CD14-positive monocyte (primary cell): ENCODE measurements around the gene RANBP3. TPM values are rescaled to one million over a fixed set of nuclear protein-coding genes. Genes with fewer than 3 reads are reported as not detected.
A peak's percentile ranks its signal among the peaks of the same experiment; 100 is the strongest.
"Not testable (repeated sequence)": the region's sequence is repeated elsewhere in the genome, so short reads cannot be mapped to it uniquely, and the experiment has no call there.

Experiments
- DNase-seq, 3 donors: peaks; one replicate each; pipeline ENCODE4 v3.0.0-alpha.2; 2011 to 2022
- H2AFZ ChIP-seq: 2 replicates; pipeline ENCODE4 v1.6.0; 2012; ENCODE audit warnings: mild to moderate bottlenecking, low read depth, low read length, inconsistent platforms; ENCODE audit not compliant: insufficient read depth, poor library complexity, severe bottlenecking
- H3K27ac ChIP-seq, 2 donors: 1 replicate in 1 of 2; 2 replicates in 1 of 2; pipeline ENCODE4 v1.5.1; 2012 to 2013; ENCODE audit warnings: low read length in 2 of 2, control low read depth in 1 of 2, inconsistent platforms in 1 of 2, low read depth in 1 of 2, mild to moderate bottlenecking in 1 of 2
- H3K27me3 ChIP-seq, 2 donors: one replicate each; pipeline versions ENCODE4 v1.6.0 to v1.6.1; 2011 to 2013; ENCODE audit warnings: low read length in 2 of 2; ENCODE audit not compliant: control insufficient read depth in 2 of 2, insufficient read depth in 2 of 2
- H3K36me3 ChIP-seq, 2 donors: replicated peaks in 1 of 2; 1 replicate in 1 of 2; 2 replicates in 1 of 2; pipeline versions ENCODE4 v1.5.1 to v1.6.1; 2012 to 2013; ENCODE audit warnings: low read length in 2 of 2, control low read depth in 1 of 2, inconsistent platforms in 1 of 2, mild to moderate bottlenecking in 1 of 2; ENCODE audit not compliant: insufficient read depth in 2 of 2, control insufficient read depth in 1 of 2
- H3K4me1 ChIP-seq, 2 donors: 1 replicate in 1 of 2; 2 replicates in 1 of 2; pipeline versions ENCODE4 v1.5.1 to v1.6.1; 2012 to 2013; ENCODE audit warnings: low read length in 2 of 2, control low read depth in 1 of 2, inconsistent platforms in 1 of 2, mild to moderate bottlenecking in 1 of 2, moderate library complexity in 1 of 2; ENCODE audit not compliant: insufficient read depth in 2 of 2, control insufficient read depth in 1 of 2
- H3K4me2 ChIP-seq: replicated peaks from 2 replicates; pipeline ENCODE3; 2012; ENCODE audit warnings: low read length, moderate library complexity, mild to moderate bottlenecking; ENCODE audit not compliant: poor library complexity, severe bottlenecking; ENCODE audit errors: extremely low read depth
- H3K4me3 ChIP-seq, 3 experiments: fragments of 200-600 bp in 1 of 3; sonication (generic) in 1 of 3; replicated peaks in 1 of 3; 1 replicate in 2 of 3; 2 replicates in 1 of 3; pipeline ENCODE4 v1.5.1; 2011 to 2013; ENCODE audit warnings: low read length in 3 of 3, mild to moderate bottlenecking in 3 of 3, control low read depth in 2 of 3, low read depth in 2 of 3, inconsistent platforms in 1 of 3, moderate library complexity in 1 of 3
- H3K79me2 ChIP-seq: 2 replicates; pipeline ENCODE4 v1.6.0; 2012; ENCODE audit warnings: mild to moderate bottlenecking, control low read depth, inconsistent platforms, low read length, moderate library complexity; ENCODE audit not compliant: insufficient read depth
- H3K9ac ChIP-seq: 2 replicates; pipeline ENCODE4 v1.6.0; 2017; ENCODE audit warnings: low read length, mild to moderate bottlenecking; ENCODE audit not compliant: insufficient read depth, poor library complexity, severe bottlenecking
- H3K9me3 ChIP-seq, 2 donors: replicated peaks in 1 of 2; 1 replicate in 1 of 2; 2 replicates in 1 of 2; pipeline versions ENCODE4 v1.5.1 to v1.6.1; 2012 to 2013; ENCODE audit warnings: low read length in 2 of 2, control low read depth in 1 of 2; ENCODE audit not compliant: control insufficient read depth in 1 of 2, insufficient read depth in 1 of 2
- H4K20me1 ChIP-seq: 2 replicates; pipeline ENCODE4 v1.6.0; 2012; ENCODE audit warnings: mild to moderate bottlenecking, low read length, control low read depth, moderate library complexity; ENCODE audit not compliant: insufficient read depth
- H3K27ac Mint-ChIP-seq, 7 donors: one replicate each; pipeline ENCODE4 v1.8.0; 2020; ENCODE audit warnings: mild to moderate bottlenecking in 7 of 7, mixed read lengths in 7 of 7, moderate library complexity in 6 of 7, inconsistent platforms in 2 of 7
- H3K27me3 Mint-ChIP-seq, 3 donors: one replicate each; pipeline ENCODE4 v1.8.0; 2021 to 2022; ENCODE audit warnings: low read depth in 3 of 3, mild to moderate bottlenecking in 3 of 3, mixed read lengths in 3 of 3, moderate library complexity in 3 of 3, inconsistent platforms in 1 of 3
- H3K36me3 Mint-ChIP-seq, 2 donors: one replicate each; pipeline ENCODE4 v1.8.0; 2020; ENCODE audit warnings: mixed read lengths in 2 of 2, inconsistent platforms in 1 of 2, mild to moderate bottlenecking in 1 of 2
- H3K4me1 Mint-ChIP-seq: one replicate; pipeline ENCODE4 v1.8.0; 2020; ENCODE audit warnings: mild to moderate bottlenecking, mixed read lengths
- H3K4me3 Mint-ChIP-seq, 2 donors: one replicate each; pipeline ENCODE4 v1.8.0; 2020; ENCODE audit warnings: mild to moderate bottlenecking in 2 of 2, mixed read lengths in 2 of 2, moderate library complexity in 1 of 2
- H3K9me3 Mint-ChIP-seq, 7 donors: one replicate each; pipeline ENCODE4 v1.8.0; 2020 to 2022; ENCODE audit warnings: mixed read lengths in 7 of 7, mild to moderate bottlenecking in 6 of 7, moderate library complexity in 6 of 7, inconsistent platforms in 2 of 7
- WGBS: methylation state at CpG from one replicate; pipeline ENCODE4 v1.1.5; 2013; ENCODE audit warnings: missing lambda C conversion rate; ENCODE audit not compliant: insufficient coverage; 5-methylcytosine and 5-hydroxymethylcytosine counted together
- intact Hi-C, 2 donors: fragments of 100-400 bp; cut with micrococcal nuclease; formaldehyde crosslinking; loops; one replicate each; pipeline versions ENCODE4 v1.15.0 to v1.15.1; 2023
- polyA plus RNA-seq, 3 donors: library from polyadenylated mRNA; depleted of rRNA in 1 of 3; unstranded in 2 of 3; stranded (reverse) in 1 of 3; fragments of 300-500 nt in 2 of 3; fragments of >200 nt in 1 of 3; fragmentation: Illumina TruSeq in 2 of 3; gene quantifications; 1 replicate in 2 of 3; 2 replicates in 1 of 3; pipeline ENCODE4 v1.2.3, GENCODE V29; 2012 to 2021
- TF ChIP-seq, protein P1 (sequence below): fragments of 200-600 bp; IDR thresholded peaks from one replicate; pipeline ENCODE4 v1.8.0; 2022; ENCODE audit warnings: antibody characterized with exemption, mild to moderate bottlenecking

The RANBP3 gene
- polyA plus RNA-seq, 3 donors, result 4.5 to 49.5 (median 8.1) TPM

- Histone ChIP-seq H4K20me1 (no peaks in the 10 kb centered on the region), H3K79me2 (no peaks in the 10 kb centered on the region), H3K27ac (no peak overlapping the region), H2AFZ (no peak overlapping the region), H3K4me3 (no peak overlapping the region), H3K4me2 (no peak overlapping the region), H3K27me3 (no peaks in the 10 kb centered on the region), H3K4me1 (peaks cover 11 to 13% of the 10 kb centered on the region in 2 donors), H3K9ac (peak overlapping the region; percentile 12), H3K9me3 (no peaks in the 10 kb centered on the region), H3K36me3 (no peaks in the 10 kb centered on the region)
- peaks cover 21% of the 10 kb centered on the region for H3K4me1 Mint-ChIP-seq
- peaks cover 0 to 2% (median 0%) of the 10 kb centered on the region in 7 donors for H3K9me3 Mint-ChIP-seq
- H3K4me3 Mint-ChIP-seq, result no peak overlapping the region
- H3K27ac Mint-ChIP-seq, result no peak overlapping the region
- no peak for DNase-seq
- peaks cover 0 to 2% (median 0%) of the 10 kb centered on the region in 3 donors for H3K27me3 Mint-ChIP-seq
- TF ChIP-seq, protein P1, sequence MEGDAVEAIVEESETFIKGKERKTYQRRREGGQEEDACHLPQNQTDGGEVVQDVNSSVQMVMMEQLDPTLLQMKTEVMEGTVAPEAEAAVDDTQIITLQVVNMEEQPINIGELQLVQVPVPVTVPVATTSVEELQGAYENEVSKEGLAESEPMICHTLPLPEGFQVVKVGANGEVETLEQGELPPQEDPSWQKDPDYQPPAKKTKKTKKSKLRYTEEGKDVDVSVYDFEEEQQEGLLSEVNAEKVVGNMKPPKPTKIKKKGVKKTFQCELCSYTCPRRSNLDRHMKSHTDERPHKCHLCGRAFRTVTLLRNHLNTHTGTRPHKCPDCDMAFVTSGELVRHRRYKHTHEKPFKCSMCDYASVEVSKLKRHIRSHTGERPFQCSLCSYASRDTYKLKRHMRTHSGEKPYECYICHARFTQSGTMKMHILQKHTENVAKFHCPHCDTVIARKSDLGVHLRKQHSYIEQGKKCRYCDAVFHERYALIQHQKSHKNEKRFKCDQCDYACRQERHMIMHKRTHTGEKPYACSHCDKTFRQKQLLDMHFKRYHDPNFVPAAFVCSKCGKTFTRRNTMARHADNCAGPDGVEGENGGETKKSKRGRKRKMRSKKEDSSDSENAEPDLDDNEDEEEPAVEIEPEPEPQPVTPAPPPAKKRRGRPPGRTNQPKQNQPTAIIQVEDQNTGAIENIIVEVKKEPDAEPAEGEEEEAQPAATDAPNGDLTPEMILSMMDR, result no peak
- WGBS, result 100% methylated on average over 3 of the region's 8 CpGs
- intact Hi-C loops, result loop anchor here (5.0 to 10.0 kb wide), 2 partner anchors 34 to 136 kb away; no protein-coding TSS in a partner anchor
- peaks cover 2 to 3% of the 10 kb centered on the region in 2 donors for H3K36me3 Mint-ChIP-seq
These were observed 10.8 kb upstream of the RANBP3 start for GRCh38 chr19:5988517-5989387.

- H3K4me3 Mint-ChIP-seq, result peak overlapping the region; percentile 83 to 92
- Histone ChIP-seq H3K4me1 (peaks cover 17 to 23% of the 10 kb centered on the region in 2 donors), H3K9ac (peak overlapping the region; percentile 54), H3K27me3 (no peaks in the 10 kb centered on the region), H3K4me3 (peak overlapping the region; percentile 40 to 77 (median 53)), H3K36me3 (no peaks in the 10 kb centered on the region), H2AFZ (peak overlapping the region; percentile 93), H3K4me2 (peak overlapping the region; percentile 79), H3K79me2 (no peaks in the 10 kb centered on the region), H3K27ac (peak overlapping the region in 1 of 2 donors; percentile 47), H3K9me3 (no peaks in the 10 kb centered on the region), H4K20me1 (no peaks in the 10 kb centered on the region)
- H3K9me3 Mint-ChIP-seq, result peaks cover 0 to 2% (median 0%) of the 10 kb centered on the region in 7 donors
- H3K27me3 Mint-ChIP-seq, result peaks cover 0 to 2% (median 0%) of the 10 kb centered on the region in 3 donors
- peaks cover 0 to 2% of the 10 kb centered on the region in 2 donors for H3K36me3 Mint-ChIP-seq
- intact Hi-C loops, result loop anchor here (2.0 to 10.0 kb wide), 3 partner anchors 35 to 138 kb away; no protein-coding TSS in a partner anchor
- TF ChIP-seq, protein P1, result peak; percentile 86
- peaks cover 31% of the 10 kb centered on the region for H3K4me1 Mint-ChIP-seq
- peak; percentile 56 to 77 (median 65) for DNase-seq
- peak overlapping the region in 3 of 7 donors; percentile 12 to 70 (median 14) for H3K27ac Mint-ChIP-seq
- WGBS, result 6% methylated on average over 10 of the region's 17 CpGs
These were observed 9.3 kb upstream of the RANBP3 start for GRCh38 chr19:5987077-5987818.

GRCh38 chr19:5985837-5986236 is 7.9 kb upstream of the RANBP3 start:
- H3K27me3 ChIP-seq, H3K36me3 Mint-ChIP-seq, H3K9me3 Mint-ChIP-seq, DNase-seq, H4K20me1 ChIP-seq, H3K4me2 ChIP-seq, H3K9me3 ChIP-seq, H3K79me2 ChIP-seq, H3K27ac Mint-ChIP-seq, H3K4me3 ChIP-seq, H3K27ac ChIP-seq, H3K36me3 ChIP-seq, H3K4me3 Mint-ChIP-seq, H3K27me3 Mint-ChIP-seq, H2AFZ ChIP-seq: not testable (repeated sequence)
- intact Hi-C loops, result loop anchor here (2.0 to 10.0 kb wide), 3 partner anchors 36 to 139 kb away; no protein-coding TSS in a partner anchor
- 100% methylated on average over 3 of the region's 5 CpGs for WGBS
- Histone ChIP-seq H3K4me1 (peaks cover 17 to 23% of the 10 kb centered on the region in 2 donors), H3K9ac (peak overlapping the region; percentile 8)
- peaks cover 29% of the 10 kb centered on the region for H3K4me1 Mint-ChIP-seq
